Activated naive CD8-positive, alpha-beta T cell (primary cell): Measurements from ENCODE around the gene TCF23.
"Not testable (repeated sequence)": the region's sequence is repeated elsewhere in the genome, so short reads cannot be mapped to it uniquely, and the experiment has no call there.

Experiments used
- H3K27ac Mint-ChIP-seq: one replicate; pipeline ENCODE4 v1.8.0; 2021; ENCODE audit warnings: mixed read lengths
- H3K27me3 Mint-ChIP-seq: one replicate; pipeline ENCODE4 v1.8.0; 2021; ENCODE audit warnings: mixed read lengths
- H3K36me3 Mint-ChIP-seq: one replicate; pipeline ENCODE4 v1.8.0; 2021; ENCODE audit warnings: mixed read lengths
- H3K4me1 Mint-ChIP-seq: one replicate; pipeline ENCODE4 v1.8.0; 2021; ENCODE audit warnings: low read depth, mixed read lengths
- H3K4me3 Mint-ChIP-seq: one replicate; pipeline ENCODE4 v1.8.0; 2021; ENCODE audit warnings: mild to moderate bottlenecking, mixed read lengths
- H3K9me3 Mint-ChIP-seq: one replicate; pipeline ENCODE4 v1.8.0; 2021; ENCODE audit warnings: low read depth, mixed read lengths

Gene TCF23

DNA sequence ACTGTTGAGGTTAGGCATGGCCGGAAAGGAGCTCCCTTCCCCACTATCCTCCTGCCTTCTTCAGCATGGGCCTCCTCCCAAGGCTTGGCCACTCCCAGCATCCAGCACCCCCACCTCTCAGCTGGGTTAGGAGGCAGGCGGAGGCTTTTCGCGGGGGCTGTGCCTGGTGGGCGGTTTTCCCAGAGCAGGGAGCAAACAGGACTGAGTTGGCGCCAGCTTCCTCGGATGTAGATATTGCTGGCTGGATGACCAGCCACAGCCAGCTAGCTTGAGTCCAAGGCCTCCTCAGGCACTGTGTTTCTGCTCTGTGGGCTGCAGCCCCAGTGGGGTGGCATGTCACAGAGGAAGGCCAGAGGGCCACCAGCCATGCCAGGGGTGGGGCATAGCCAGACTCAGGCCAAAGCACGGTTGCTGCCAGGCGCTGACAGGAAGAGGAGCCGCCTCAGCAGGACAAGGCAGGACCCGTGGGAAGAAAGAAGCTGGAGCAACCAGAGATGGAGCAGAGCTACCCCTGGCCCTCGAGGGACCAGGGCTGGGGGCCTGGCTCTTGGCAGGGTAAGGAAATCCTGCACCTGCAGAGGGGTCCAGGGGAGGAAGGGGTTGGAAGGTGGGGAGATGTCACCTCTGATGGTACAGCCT lies at the start of gene TCF23:
Gene TCF23, plus strand, starts transcription at position 204 of the 639 bp plus-strand sequence. Its CDS starts 130 bp downstream, at position 334.
- Mint-ChIP-seq H3K4me3 (no peak within 1 kb of the TSS), H3K27ac (no peak within 1 kb of the TSS), H3K4me1 (no peaks in the 10 kb centered on the region), H3K9me3 (no peaks in the 10 kb centered on the region), H3K36me3 (no peaks in the 10 kb centered on the region), H3K27me3 (peaks cover 2% of the 10 kb centered on the region)

DNA sequence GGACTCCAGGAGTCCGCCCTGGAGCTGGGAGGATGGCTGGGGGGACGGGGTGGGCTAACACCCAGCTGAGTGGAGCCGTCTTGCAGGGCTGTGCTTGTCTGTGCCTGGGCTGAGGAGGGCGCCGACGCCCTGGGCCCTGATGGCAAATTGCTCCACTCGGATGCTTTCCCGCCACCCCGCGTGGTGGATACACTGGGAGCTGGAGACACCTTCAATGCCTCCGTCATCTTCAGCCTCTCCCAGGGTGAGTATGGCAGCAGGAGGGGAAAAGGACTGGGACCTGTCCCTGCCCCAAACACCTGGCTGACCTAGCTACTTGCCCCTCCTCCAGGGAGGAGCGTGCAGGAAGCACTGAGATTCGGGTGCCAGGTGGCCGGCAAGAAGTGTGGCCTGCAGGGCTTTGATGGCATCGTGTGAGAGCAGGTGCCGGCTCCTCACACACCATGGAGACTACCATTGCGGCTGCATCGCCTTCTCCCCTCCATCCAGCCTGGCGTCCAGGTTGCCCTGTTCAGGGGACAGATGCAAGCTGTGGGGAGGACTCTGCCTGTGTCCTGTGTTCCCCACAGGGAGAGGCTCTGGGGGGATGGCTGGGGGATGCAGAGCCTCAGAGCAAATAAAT lies 49.4 kb upstream of the TCF23 start:
- Mint-ChIP-seq H3K4me1 (peaks cover 9% of the 10 kb centered on the region), H3K27ac (no peak overlapping the region), H3K36me3 (no peaks in the 10 kb centered on the region), H3K27me3 (no peaks in the 10 kb centered on the region), H3K4me3 (no peak overlapping the region), H3K9me3 (no peaks in the 10 kb centered on the region)

DNA sequence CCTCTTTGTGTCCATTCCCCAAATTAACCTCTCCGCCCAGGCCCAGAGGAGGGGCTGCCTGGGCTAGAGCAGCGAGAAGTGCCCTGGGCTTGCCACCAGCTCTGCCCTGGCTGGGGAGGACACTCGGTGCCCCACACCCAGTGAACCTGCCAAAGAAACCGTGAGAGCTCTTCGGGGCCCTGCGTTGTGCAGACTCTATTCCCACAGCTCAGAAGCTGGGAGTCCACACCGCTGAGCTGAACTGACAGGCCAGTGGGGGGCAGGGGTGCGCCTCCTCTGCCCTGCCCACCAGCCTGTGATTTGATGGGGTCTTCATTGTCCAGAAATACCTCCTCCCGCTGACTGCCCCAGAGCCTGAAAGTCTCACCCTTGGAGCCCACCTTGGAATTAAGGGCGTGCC lies 48.8 kb upstream of the TCF23 start:
- Mint-ChIP-seq H3K36me3 (no peaks in the 10 kb centered on the region), H3K4me1 (peaks cover 9% of the 10 kb centered on the region), H3K4me3 (no peak overlapping the region), H3K27ac (no peak overlapping the region), H3K27me3 (no peaks in the 10 kb centered on the region), H3K9me3 (no peaks in the 10 kb centered on the region)

DNA sequence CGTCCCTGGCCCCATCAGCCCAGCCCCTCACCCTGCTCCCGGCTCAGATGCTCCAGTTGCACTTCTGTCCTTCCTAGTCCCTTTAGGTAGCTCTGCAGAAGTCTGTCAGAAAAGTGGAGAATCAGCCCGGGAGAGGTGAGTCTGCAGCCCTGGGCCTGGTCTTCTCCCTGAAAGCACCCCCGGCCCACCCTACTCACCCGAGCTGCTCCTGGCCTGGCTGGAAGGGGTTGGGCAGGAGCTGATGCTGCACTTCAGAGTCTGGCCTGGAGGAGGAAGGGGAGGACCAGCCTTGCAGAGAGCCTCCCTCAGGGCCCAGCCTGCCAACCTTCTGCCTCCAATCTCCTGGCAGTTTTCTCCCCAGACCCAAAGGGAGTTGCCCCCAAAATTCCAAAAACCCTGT lies 46.5 kb upstream of the TCF23 start:
- Mint-ChIP-seq H3K27me3 (peaks cover 3% of the 10 kb centered on the region), H3K4me3 (no peak overlapping the region), H3K4me1 (no peaks in the 10 kb centered on the region), H3K9me3 (no peaks in the 10 kb centered on the region), H3K27ac (no peak overlapping the region), H3K36me3 (peaks cover 2% of the 10 kb centered on the region)

DNA sequence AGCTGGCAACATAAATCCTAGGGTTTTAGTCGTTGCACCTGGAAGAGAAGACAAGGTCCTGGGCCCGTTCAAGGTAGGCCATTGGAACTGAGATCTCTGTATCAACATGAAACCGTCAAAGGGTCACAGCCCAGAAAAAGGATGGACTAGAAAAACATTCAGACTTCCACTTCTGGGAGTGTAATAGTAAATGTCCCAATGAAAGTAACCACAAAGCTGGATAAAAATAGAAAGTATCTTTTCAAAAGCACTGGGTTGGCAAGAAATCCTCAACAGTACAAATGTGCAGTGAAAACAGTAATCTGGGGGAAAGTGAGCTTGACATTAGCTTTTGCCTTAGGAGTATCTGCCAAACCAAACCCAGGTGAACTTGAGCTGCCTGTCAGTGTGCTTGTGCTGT lies 42.8 kb upstream of the TCF23 start:
- Mint-ChIP-seq H3K27ac (no peak overlapping the region), H3K36me3 (peaks cover 4% of the 10 kb centered on the region)

DNA sequence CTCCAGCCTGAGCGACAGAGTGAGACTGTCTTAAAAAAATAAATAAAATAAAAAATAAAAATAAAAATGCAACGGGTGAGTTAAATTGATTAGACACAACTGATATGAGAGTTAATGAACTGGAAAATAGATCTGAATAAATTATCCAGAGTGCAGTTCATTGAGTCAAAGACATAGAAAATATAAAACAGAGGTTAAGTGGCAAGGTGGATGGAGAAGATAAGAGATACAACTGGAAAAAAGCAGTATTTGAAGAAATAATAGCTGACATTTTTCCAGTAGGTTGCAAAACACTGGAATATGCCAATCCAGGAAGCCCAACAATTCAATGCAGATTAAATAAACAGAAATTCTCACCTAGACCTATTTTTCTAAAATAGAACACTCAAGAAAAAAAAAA lies 40.6 kb upstream of the TCF23 start:
- Mint-ChIP-seq H3K27me3 (peaks cover 3% of the 10 kb centered on the region), H3K4me1 (no peaks in the 10 kb centered on the region), H3K27ac (no peak overlapping the region), H3K36me3 (peaks cover 4% of the 10 kb centered on the region), H3K9me3 (no peaks in the 10 kb centered on the region), H3K4me3 (no peak overlapping the region)

More for the DNA sequence above, 42.8 kb upstream of the TCF23 start:
- H3K4me3 Mint-ChIP-seq: no peak overlapping the region
- no peaks in the 10 kb centered on the region for H3K4me1 Mint-ChIP-seq
- peaks cover 3% of the 10 kb centered on the region for H3K27me3 Mint-ChIP-seq
- no peaks in the 10 kb centered on the region for H3K9me3 Mint-ChIP-seq

DNA sequence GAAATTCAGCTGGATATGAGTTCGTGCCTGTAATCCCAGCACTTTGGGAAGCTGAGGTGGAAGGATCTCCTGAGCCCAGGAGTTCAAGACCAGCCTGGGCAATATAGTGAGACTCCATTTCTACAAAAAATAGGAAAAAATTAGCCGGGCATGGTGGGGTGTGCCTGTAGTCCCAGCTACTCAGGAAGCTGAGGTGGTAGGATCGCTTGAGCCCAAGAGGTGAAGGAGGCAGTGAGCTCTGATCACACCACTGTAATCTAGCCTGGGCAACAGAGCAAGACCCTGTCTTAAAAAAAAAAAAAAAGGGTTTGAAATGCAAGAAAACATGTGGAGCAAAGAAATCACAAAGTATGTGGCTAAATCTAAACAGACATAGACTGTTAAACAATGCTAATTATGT lies 39.7 kb upstream of the TCF23 start:
- Mint-ChIP-seq H3K27ac (no peak overlapping the region), H3K27me3 (peaks cover 3% of the 10 kb centered on the region), H3K4me3 (no peak overlapping the region), H3K4me1 (no peaks in the 10 kb centered on the region), H3K36me3 (peaks cover 4% of the 10 kb centered on the region), H3K9me3 (no peaks in the 10 kb centered on the region)

DNA sequence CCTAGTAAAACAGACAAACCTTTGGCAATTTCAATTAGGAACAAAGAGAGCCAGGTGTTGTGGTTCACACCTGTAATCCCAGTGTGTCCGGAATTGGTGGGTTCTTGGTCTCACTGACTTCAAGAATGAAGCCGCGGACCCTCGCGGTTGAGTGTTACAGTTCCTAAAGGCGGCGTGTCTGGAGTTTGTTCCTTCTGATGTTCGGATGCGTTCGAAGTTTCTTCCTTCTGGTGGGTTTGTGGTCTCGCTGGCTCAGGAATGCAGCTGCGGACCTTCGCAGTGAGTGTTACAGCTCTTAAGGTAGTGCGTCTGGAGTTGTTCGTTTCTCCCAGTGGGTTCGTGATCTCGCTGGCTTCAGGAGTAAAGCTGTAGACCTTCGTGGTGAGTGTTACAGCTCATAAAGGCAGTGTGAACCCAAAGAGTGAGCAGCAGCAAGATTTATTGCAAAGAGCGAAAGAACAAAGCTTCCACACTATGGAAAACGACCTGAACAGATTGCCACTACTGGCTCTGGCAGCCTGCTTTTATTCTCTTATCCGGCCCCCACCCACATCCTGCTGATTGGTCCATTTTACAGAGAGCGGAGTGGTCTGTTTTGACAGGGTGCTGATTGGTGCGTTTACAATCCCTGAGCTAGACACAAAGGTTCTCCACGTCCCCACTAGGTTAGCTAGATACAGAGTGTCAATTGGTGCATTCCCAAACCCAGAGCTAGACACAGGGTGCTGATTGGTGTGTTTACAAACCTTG lies 38.0 kb upstream of the TCF23 start:
- H3K36me3 Mint-ChIP-seq, H3K27ac Mint-ChIP-seq, H3K4me1 Mint-ChIP-seq, H3K9me3 Mint-ChIP-seq, H3K27me3 Mint-ChIP-seq: not testable (repeated sequence)
- peak overlapping the region; percentile 27 for H3K4me3 Mint-ChIP-seq

DNA sequence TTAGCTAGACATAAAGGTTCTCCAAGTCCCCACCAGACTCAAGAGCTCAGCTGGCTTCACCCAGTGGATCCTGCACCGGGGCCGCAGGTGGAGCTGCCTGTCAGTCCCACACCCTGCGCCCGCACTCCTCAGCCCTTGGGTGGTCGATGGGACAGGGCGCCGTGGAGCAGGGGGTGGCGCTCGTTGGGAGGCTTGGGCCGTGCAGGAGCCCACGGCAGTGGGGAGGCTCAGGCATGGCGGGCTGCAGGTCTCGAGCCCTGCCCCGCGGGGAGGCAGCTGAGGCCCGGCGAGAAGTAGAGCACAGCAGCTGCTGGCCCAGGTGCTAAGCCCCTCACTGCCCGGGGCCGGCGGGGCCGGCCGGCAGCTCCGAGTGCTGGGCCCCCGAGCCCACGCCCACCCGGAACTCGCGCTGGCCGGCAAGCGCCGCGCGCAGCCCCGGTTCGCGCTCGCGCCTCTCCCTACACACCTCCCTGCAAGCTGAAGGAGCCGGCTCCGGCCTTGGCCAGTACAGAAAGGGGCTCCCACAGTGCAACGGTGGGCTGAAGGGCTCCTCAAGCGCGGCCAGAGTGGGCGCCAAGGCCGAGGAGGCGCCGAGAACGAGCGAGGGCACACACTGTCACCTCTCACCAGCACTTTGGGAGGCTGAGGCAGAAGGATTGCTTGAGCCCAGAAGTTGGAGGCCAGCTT lies 37.3 kb upstream of the TCF23 start:
- H3K9me3 Mint-ChIP-seq, H3K36me3 Mint-ChIP-seq, H3K27ac Mint-ChIP-seq, H3K4me3 Mint-ChIP-seq, H3K4me1 Mint-ChIP-seq, H3K27me3 Mint-ChIP-seq: not testable (repeated sequence)

DNA sequence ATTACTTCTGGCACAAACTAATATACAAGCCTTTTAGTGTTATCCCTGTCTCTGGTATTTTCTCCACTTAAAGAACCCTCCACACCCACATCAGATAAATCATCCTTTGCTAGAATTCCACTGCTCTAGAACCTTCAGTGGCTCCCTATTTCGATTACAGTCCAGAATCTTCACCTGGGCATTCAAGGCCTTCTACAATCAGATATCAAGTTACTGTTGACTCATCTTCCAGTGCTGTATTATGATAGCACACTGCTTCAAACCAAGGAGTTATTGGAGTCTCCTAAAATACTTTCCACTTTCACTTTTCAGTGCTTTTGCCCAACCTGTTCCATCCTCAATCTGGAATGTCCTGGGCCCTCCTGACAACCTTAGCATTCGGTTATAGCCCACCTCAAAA lies 33.3 kb upstream of the TCF23 start:
- H3K9me3 Mint-ChIP-seq: no peaks in the 10 kb centered on the region
- H3K4me1 Mint-ChIP-seq: peaks cover 7% of the 10 kb centered on the region
- no peak overlapping the region for H3K27ac Mint-ChIP-seq
- H3K36me3 Mint-ChIP-seq: peaks cover 6% of the 10 kb centered on the region
- no peak overlapping the region for H3K4me3 Mint-ChIP-seq
- H3K27me3 Mint-ChIP-seq: peaks cover 13% of the 10 kb centered on the region

DNA sequence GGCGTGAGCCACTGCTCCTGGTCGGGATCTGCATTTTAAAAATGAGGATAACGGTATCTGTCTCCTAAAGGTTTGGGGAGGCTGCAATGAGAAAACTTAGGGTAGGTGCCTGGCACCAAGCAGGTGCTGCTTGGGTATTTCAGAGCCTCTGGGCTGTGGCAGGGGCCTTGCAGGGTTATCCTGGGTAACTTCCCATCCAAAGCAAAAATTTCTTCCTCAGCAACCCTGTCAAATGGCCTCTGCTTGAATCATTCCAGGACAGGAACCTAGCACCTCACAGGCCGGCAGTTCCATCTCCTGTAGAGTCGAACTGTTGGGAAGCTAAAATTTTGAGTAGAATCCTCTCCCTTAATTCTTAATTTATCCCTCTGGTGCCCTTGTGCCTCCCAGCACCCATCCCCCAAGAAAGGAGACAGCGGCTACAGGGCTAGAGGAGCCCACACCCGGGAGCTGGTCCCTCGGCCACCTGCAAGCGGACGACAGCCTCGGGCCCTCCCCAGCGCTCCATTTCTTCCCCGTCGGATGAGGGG lies 30.7 kb upstream of the TCF23 start:
- Mint-ChIP-seq H3K9me3 (no peaks in the 10 kb centered on the region), H3K4me3 (peak overlapping the region; percentile 70), H3K4me1 (peaks cover 11% of the 10 kb centered on the region), H3K27ac (no peak overlapping the region), H3K36me3 (peaks cover 4% of the 10 kb centered on the region), H3K27me3 (peaks cover 13% of the 10 kb centered on the region)

DNA sequence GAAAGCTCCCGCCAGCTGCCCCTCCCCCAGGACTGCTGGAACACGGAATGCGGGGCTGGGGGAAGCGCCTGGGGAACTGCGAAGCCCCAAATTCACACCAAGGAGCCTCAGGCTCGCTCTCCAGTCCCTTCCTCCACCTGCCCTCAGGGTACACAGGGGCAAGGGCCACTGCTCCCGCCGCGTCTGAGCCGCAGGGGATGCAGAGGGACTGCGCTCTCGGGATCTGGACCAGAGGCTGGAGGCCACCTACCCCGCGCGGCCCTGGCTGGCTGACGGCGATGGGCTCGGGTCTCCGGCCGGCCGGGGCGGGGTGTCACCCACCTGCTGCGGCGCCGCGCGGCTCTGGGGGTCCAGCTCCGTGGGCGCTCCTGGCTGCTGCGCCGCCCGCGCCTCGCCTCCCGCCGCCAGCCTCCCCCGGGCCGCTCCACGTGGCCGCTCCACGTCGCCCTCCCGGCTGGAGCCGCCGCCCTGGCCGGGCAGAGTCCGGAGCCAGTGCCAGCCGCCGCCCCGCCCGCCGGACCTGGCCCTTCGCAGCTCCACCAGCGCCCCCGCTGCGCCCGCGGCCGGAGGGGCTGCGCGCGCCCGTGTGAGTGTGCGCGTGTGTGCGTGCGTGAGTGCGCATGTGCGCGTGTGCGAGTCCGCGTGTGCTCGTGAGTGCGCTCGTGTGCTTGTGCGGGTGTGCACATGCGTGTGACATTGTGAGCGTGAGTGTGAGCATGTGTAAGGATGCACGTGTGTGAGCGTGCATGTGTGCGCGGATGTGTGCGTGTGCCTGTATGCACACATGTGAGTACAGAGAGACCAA lies 30.1 kb upstream of the TCF23 start, which contains the start of gene CGREF1:
Gene CGREF1, minus strand, starts transcription at position 604 of the 805 bp plus-strand sequence. CDS start 14,762 bp downstream, outside the sequence.
- H3K27ac Mint-ChIP-seq: peak within 1 kb of the TSS; percentile 88
- H3K36me3 Mint-ChIP-seq: peaks cover 4% of the 10 kb centered on the region
- peak within 1 kb of the TSS; percentile 88 for H3K4me3 Mint-ChIP-seq
- peaks cover 13% of the 10 kb centered on the region for H3K27me3 Mint-ChIP-seq
- peaks cover 14% of the 10 kb centered on the region for H3K4me1 Mint-ChIP-seq
- no peaks in the 10 kb centered on the region for H3K9me3 Mint-ChIP-seq

DNA sequence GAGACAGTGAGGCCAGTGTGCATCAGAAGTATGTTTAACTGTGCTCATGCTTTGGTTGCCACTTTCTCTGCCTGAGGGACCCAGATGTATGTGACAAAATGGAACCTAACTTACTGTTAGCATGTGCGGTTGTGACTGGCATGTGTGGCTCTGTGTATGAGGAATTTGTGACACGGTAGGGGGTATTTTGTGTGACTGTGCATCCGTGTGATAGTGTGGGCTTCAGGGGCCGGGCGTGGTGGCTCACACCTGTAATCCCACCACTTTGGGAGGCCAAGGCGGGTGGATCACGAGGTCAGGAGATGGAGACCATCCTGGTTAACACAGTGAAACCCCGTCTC lies 29.5 kb upstream of the TCF23 start:
- peak overlapping the region; percentile 88 for H3K4me3 Mint-ChIP-seq
- not testable (repeated sequence) for H3K36me3 Mint-ChIP-seq, H3K9me3 Mint-ChIP-seq
- H3K4me1 Mint-ChIP-seq: peaks cover 18% of the 10 kb centered on the region
- peak overlapping the region; percentile 88 for H3K27ac Mint-ChIP-seq
- peaks cover 13% of the 10 kb centered on the region for H3K27me3 Mint-ChIP-seq

DNA sequence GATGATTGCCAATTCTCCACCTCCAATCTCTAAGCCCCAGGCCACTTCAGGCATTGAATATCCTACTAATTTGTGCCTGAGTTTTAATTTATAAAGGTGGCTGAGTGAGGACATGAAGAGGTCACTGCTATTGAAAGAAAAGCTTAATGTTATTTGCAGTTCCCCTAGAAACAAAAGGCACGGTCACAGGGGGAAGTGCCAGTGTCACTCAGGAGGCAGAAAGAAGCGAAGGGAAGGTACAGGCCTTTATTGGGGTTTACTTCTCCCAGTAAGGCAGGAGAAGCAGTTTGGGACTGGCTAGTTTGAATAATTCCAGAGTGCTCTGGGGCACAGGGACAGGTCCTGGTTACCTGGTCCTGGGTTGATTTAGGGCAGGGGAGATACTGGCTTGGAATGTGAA lies 26.9 kb upstream of the TCF23 start:
- H3K27me3 Mint-ChIP-seq: peaks cover 13% of the 10 kb centered on the region
- H3K9me3 Mint-ChIP-seq: no peaks in the 10 kb centered on the region
- H3K27ac Mint-ChIP-seq: no peak overlapping the region
- H3K4me1 Mint-ChIP-seq: peaks cover 18% of the 10 kb centered on the region
- H3K4me3 Mint-ChIP-seq: peak overlapping the region; percentile 27
- peaks cover 4% of the 10 kb centered on the region for H3K36me3 Mint-ChIP-seq
